Left colon (tissue), 2 donors: ENCODE measurements around the gene CNNM3. TPM values are rescaled to one million over a fixed set of nuclear protein-coding genes. Genes with fewer than 3 reads are reported as not detected.

Source experiments
- ATAC-seq: fragments of 200-7000 bp; cut with Tn5 transposase; one replicate; pipeline ENCODE4 v1.9.1; 2020; ENCODE audit warnings: mild to moderate bottlenecking, moderate library complexity
- DNase-seq, 2 donors: peaks; one replicate each; pipeline ENCODE4 v3.0.0-alpha.2; 2020
- intact Hi-C, 2 donors: fragments of 100-400 bp; cut with DNase I in 1 of 2; cut with micrococcal nuclease in 1 of 2; formaldehyde crosslinking; loops; one replicate each; pipeline versions ENCODE4 v1.11.2 to v1.14.0; 2022; cut with DNase I, micrococcal nuclease
- total RNA-seq, 2 donors: library from RNA; stranded (reverse); fragmentation: NEBNext Ultra II Directional; extraction: Animal tissue kit (Norgen Biotek cat#: 25700); gene quantifications; one replicate each; pipeline ENCODE4 v1.2.1, GENCODE V29; 2021
- donor health status: DM: no; HTN: no; CAD: no.
- donor health status: DM: yes; HTN: yes; CAD: no.

The CNNM3 gene
- total RNA-seq, 2 donors from 2014 or later: 25.4 to 25.8 TPM

- ATAC-seq (no peak), DNase-seq (no peak)
- intact Hi-C loops: no loop called here
Observed at GRCh38 chr2:96832408-96832753, 16.3 kb downstream of the CNNM3 start.

GRCh38 chr2:96832754-96833507 lies 16.9 kb downstream of the CNNM3 start:
- peak; percentile 13 for ATAC-seq
- intact Hi-C loops: no loop called here

GRCh38 chr2:96835830-96836229 lies 19.8 kb downstream of the CNNM3 start:
- ATAC-seq: no peak
- intact Hi-C loops: no loop called here

More at GRCh38 chr2:96832754-96833507, 16.9 kb downstream of the CNNM3 start:
- no peak for DNase-seq

GRCh38 chr2:96837575-96837974 lies 21.5 kb downstream of the CNNM3 start:
- DNase-seq: no peak
- ATAC-seq: no peak
- intact Hi-C loops: no loop called here

More at GRCh38 chr2:96835830-96836229, 19.8 kb downstream of the CNNM3 start:
- no peak for DNase-seq

- intact Hi-C loops: no loop called here
- peak; percentile 17 for ATAC-seq
- peak in 1 of 2 donors; percentile 23 for DNase-seq
Observed at GRCh38 chr2:96838345-96839292, 22.6 kb downstream of the CNNM3 start.

GRCh38 chr2:96839293-96839874 lies 23.3 kb downstream of the CNNM3 start:
- ATAC-seq: peak; percentile 89
- intact Hi-C loops: no loop called here

GRCh38 chr2:96839875-96840850 lies 24.1 kb downstream of the CNNM3 start:
- DNase-seq (no peak), ATAC-seq (no peak)
- intact Hi-C loops: no loop called here

More at GRCh38 chr2:96839293-96839874, 23.3 kb downstream of the CNNM3 start:
- DNase-seq: peak; percentile 80 to 92

GRCh38 chr2:96841701-96842495 lies 25.8 kb downstream of the CNNM3 start:
- DNase-seq (no peak), ATAC-seq (no peak)
- intact Hi-C loops: no loop called here

GRCh38 chr2:96842600-96842999 lies 26.5 kb downstream of the CNNM3 start:
- intact Hi-C loops: no loop called here
- ATAC-seq (no peak), DNase-seq (no peak)

- ATAC-seq: no peak
- intact Hi-C loops: no loop called here
- no peak for DNase-seq
Observed at GRCh38 chr2:96843538-96844268, 27.6 kb downstream of the CNNM3 start, which contains the start of gene ANKRD23. Gene ANKRD23, minus strand, starts transcription at chr2:96844021. Its CDS starts 29 bp downstream, at chr2:96843992.

- no peak for ATAC-seq
- DNase-seq: no peak
- intact Hi-C loops: no loop called here
Observed at GRCh38 chr2:96844405-96844808, 28.3 kb downstream of the CNNM3 start.

- DNase-seq: no peak
- intact Hi-C loops: no loop called here
- ATAC-seq: no peak
Observed at GRCh38 chr2:96846825-96847224, 30.8 kb downstream of the CNNM3 start.

GRCh38 chr2:96847586-96847985 lies 31.5 kb downstream of the CNNM3 start:
- ATAC-seq (no peak), DNase-seq (no peak)
- intact Hi-C loops: no loop called here

GRCh38 chr2:96848264-96848663 lies 32.2 kb downstream of the CNNM3 start:
- intact Hi-C loops: no loop called here
- ATAC-seq (no peak), DNase-seq (no peak)

- DNase-seq: no peak
- no peak for ATAC-seq
Observed at GRCh38 chr2:96852667-96853066, 36.6 kb downstream of the CNNM3 start.

GRCh38 chr2:96853321-96853720 lies 37.3 kb downstream of the CNNM3 start:
- intact Hi-C loops: no loop called here
- ATAC-seq: no peak

More at GRCh38 chr2:96852667-96853066, 36.6 kb downstream of the CNNM3 start:
- intact Hi-C loops: no loop called here

More at GRCh38 chr2:96853321-96853720, 37.3 kb downstream of the CNNM3 start:
- no peak for DNase-seq
